GM12878 (cell line): ENCODE measurements around the gene PADI3. TPM values are rescaled to one million over a fixed set of nuclear protein-coding genes. Genes with fewer than 3 reads are reported as not detected.

Experiments used
- ATAC-seq: fragments of 200-7000 bp; cut with Tn5 transposase; 3 replicates; pipeline ENCODE4 v1.9.1; 2020; ENCODE audit warnings: mild to moderate bottlenecking, moderate library complexity
- BruUV-seq: library from RNA; stranded (reverse); fragments of 400-500 nt; replicated peaks from 2 replicates; lab custom pipeline; 2021; lab: Mats Ljungman, UMichigan
- CTCF ChIA-PET: fragments of 300-600 bp; sonication (Branson Sonifier 250); formaldehyde crosslinking; extraction: SDS; loops from one replicate; lab custom pipeline; 2021; ENCODE audit warnings: inconsistent platforms; lab: Yijun Ruan, JAX
- POLR2A ChIA-PET: fragments of 350-600 bp; formaldehyde crosslinking; extraction: SDS; loops from one replicate; lab custom pipeline; 2021; ENCODE audit warnings: inconsistent platforms; lab: Charles Lee
- RAD21 ChIA-PET: fragments of 300-600 bp; sonication (Branson Sonifier 250); formaldehyde crosslinking; loops from one replicate; lab custom pipeline; 2023; ENCODE audit warnings: antibody characterized with exemption; ENCODE audit not compliant: unreplicated experiment; lab: Charles Lee
- SMC1A ChIA-PET: fragments of 300-600 bp; sonication (Branson Sonifier 250); formaldehyde crosslinking; loops from one replicate; lab custom pipeline; 2023; ENCODE audit not compliant: unreplicated experiment, uncharacterized antibody; lab: Charles Lee
- DNase-seq: peaks from one replicate; pipeline ENCODE4 v3.0.0-alpha.2; 2011; ENCODE audit warnings: low read depth, low spot score
- FAIRE-seq: peaks from 3 replicates; lab custom pipeline; 2011; peaks lifted over from hg19 to GRCh38; lab: Jason Lieb, UNC
- H2AFZ ChIP-seq: 2 replicates; pipeline ENCODE4 v1.6.0; 2011; ENCODE audit warnings: low read depth, low read length, control low read depth; ENCODE audit not compliant: control insufficient read depth
- H3K27ac ChIP-seq: 2 replicates; pipeline ENCODE4 v1.5.1; 2011; ENCODE audit warnings: control low read depth; ENCODE audit not compliant: control insufficient read depth, insufficient read depth
- H3K27me3 ChIP-seq, 2 experiments: replicated peaks in 1 of 2; 2 replicates each; pipeline versions ENCODE4 v1.6.0 to v1.6.1; 2011; ENCODE audit warnings: low read length in 1 of 2; ENCODE audit not compliant: control insufficient read depth in 2 of 2, insufficient read depth in 2 of 2
- H3K36me3 ChIP-seq, 2 experiments: 2 replicates each; pipeline ENCODE4 v1.5.1; 2011; ENCODE audit warnings: low read length in 1 of 2; ENCODE audit not compliant: control insufficient read depth in 2 of 2, insufficient read depth in 2 of 2
- H3K4me1 ChIP-seq: 2 replicates; pipeline ENCODE4 v1.6.1; 2011; ENCODE audit warnings: mild to moderate bottlenecking, low read length, moderate library complexity, mixed read lengths; ENCODE audit not compliant: control insufficient read depth, insufficient read depth
- H3K4me2 ChIP-seq: 2 replicates; pipeline ENCODE4 v1.6.0; 2011; ENCODE audit warnings: control low read depth; ENCODE audit not compliant: control insufficient read depth, insufficient read depth
- H3K4me3 ChIP-seq: fragments of 200-600 bp; sonication (generic); 2 replicates; pipeline ENCODE4 v1.5.1; 2016
- H3K79me2 ChIP-seq: 2 replicates; pipeline ENCODE4 v1.6.0; 2011; ENCODE audit warnings: low read length; ENCODE audit not compliant: control insufficient read depth, insufficient read depth
- H3K9ac ChIP-seq: 2 replicates; pipeline ENCODE4 v1.8.0; 2011; ENCODE audit warnings: low read length, control low read depth, mixed read lengths; ENCODE audit not compliant: control insufficient read depth, insufficient read depth
- H3K9me3 ChIP-seq: replicated peaks from 3 replicates; pipeline ENCODE4 v1.5.1; 2011; ENCODE audit warnings: mild to moderate bottlenecking, low read length; ENCODE audit not compliant: control insufficient read depth, insufficient read depth
- H4K20me1 ChIP-seq: 2 replicates; pipeline ENCODE4 v1.6.0; 2011; ENCODE audit not compliant: control insufficient read depth, insufficient read depth
- ATF3 ChIP-seq: IDR thresholded peaks from 2 replicates; pipeline ENCODE4 v1.6.1; 2011; ENCODE audit warnings: low read depth, mild to moderate bottlenecking, low read length, moderate library complexity, borderline replicate concordance; ENCODE audit errors: extremely low read depth
- BACH1 ChIP-seq: fragments of 450-650 bp; IDR thresholded peaks from 2 replicates; pipeline ENCODE4 v1.6.1; 2017; ENCODE audit warnings: mild to moderate bottlenecking, borderline replicate concordance
- CHD1 ChIP-seq: IDR thresholded peaks from 2 replicates; pipeline ENCODE4 v1.6.1; 2012; ENCODE audit warnings: low read depth, low read length, improper control_type of control experiment
- CREM ChIP-seq: IDR thresholded peaks from 2 replicates; pipeline ENCODE4 v1.6.1; 2014; ENCODE audit warnings: antibody characterized with exemption, low read depth
- IRF4 ChIP-seq: IDR thresholded peaks from 2 replicates; pipeline ENCODE4 v1.6.1; 2011; ENCODE audit warnings: low read depth, low read length
- KLF5 ChIP-seq: fragments of 450-650 bp; IDR thresholded peaks from 2 replicates; pipeline ENCODE4 v1.6.1; 2014; ENCODE audit warnings: mild to moderate bottlenecking; ENCODE audit not compliant: partially characterized antibody
- NFXL1 ChIP-seq: fragments of 450-650 bp; IDR thresholded peaks from 2 replicates; pipeline ENCODE4 v1.6.1; 2017; ENCODE audit warnings: antibody characterized with exemption, mild to moderate bottlenecking, borderline replicate concordance
- NFYA ChIP-seq: IDR thresholded peaks from 2 replicates; pipeline ENCODE4 v1.6.1; 2011; ENCODE audit warnings: low read depth, mild to moderate bottlenecking, low read length, improper control_type of control experiment, borderline replicate concordance
- STAT1 ChIP-seq: fragments of 450-650 bp; conservative IDR thresholded peaks from 2 replicates; pipeline ENCODE4 v1.6.1; 2014; ENCODE audit warnings: antibody characterized with exemption, mild to moderate bottlenecking
- TBL1XR1 ChIP-seq: IDR thresholded peaks from 2 replicates; pipeline ENCODE4 v1.6.1; 2012; ENCODE audit warnings: low read depth, low read length, improper control_type of control experiment
- YY1 ChIP-seq: IDR thresholded peaks from 2 replicates; pipeline ENCODE4 v1.6.1; 2011; ENCODE audit warnings: low read depth, mild to moderate bottlenecking, low read length
- ZSCAN29 ChIP-seq: fragments of 450-650 bp; IDR thresholded peaks from 2 replicates; pipeline ENCODE4 v1.6.1; 2017; ENCODE audit warnings: mild to moderate bottlenecking, moderate library complexity
- WGBS: methylation state at CpG from one replicate; pipeline ENCODE4 v1.1.6; 2016; ENCODE audit warnings: low lambda C conversion rate; ENCODE audit not compliant: insufficient replicate concordance, insufficient coverage; ENCODE audit errors: missing lambda C conversion rate; 5-methylcytosine and 5-hydroxymethylcytosine counted together
- in situ Hi-C: fragments of 300-500 bp; cut with MboI; formaldehyde crosslinking; loops from 9 replicates; pipeline ENCODE4 v1.14.3; 2018; ENCODE audit warnings: mixed read lengths
- intact Hi-C: fragments of 100-400 bp; cut with micrococcal nuclease; formaldehyde crosslinking; loops from one replicate; pipeline ENCODE4 v1.14.2; 2022; ENCODE audit not compliant: unreplicated experiment
- polyA plus RNA-seq, 11 experiments: library from polyadenylated mRNA; depleted of rRNA in 4 of 11; unstranded in 6 of 11; stranded (reverse) in 5 of 11; fragments of >200 nt; fragmentation: Nextera tagmentation in 4 of 11; fragmentation: Illumina TruSeq in 1 of 11; extraction: Ambion mirVana in 4 of 11; extraction: Trizol in 1 of 11; gene quantifications; 1 replicate in 1 of 11; 2 replicates in 10 of 11; pipeline versions ENCODE4 v1.2.1 to v1.2.3, GENCODE V29; 2011 to 2016; ENCODE audit warnings: inconsistent platforms in 2 of 11, missing spikeins in 2 of 11, low read depth in 1 of 11
- total RNA-seq, 4 experiments: library from RNA; depleted of rRNA in 3 of 4; stranded (reverse); fragments of >200 nt in 3 of 4; fragmentation: Illumina TruSeq in 1 of 4; extraction: Trizol in 1 of 4; gene quantifications; 2 replicates each; pipeline versions ENCODE4 v1.2.1 to v1.2.3, GENCODE V29; 2013 to 2021

Gene PADI3
- total and polyA plus RNA-seq, 10 of the 15 experiments (the other 5 are each of a cell fraction or from before 2014, with no cell fraction given): 0.01 TPM; not detected in 9

- RAD21 ChIA-PET: interaction anchor here (0.9 to 1.2 kb wide), 2 partner anchors 13 to 91 kb away, joined by 3 read pairs; no protein-coding TSS in a partner anchor
- POLR2A ChIA-PET: interaction anchor here (0.5 to 0.9 kb wide), 2 partner anchors 22 to 83 kb away, joined by 4 read pairs; no protein-coding TSS in a partner anchor
- H3K4me1 ChIP-seq: peaks cover under 1% of the 10 kb centered on the region
- peaks cover 0 to 2% of the 10 kb centered on the region in 2 experiments; a peak in 2 of 4 replicates for H3K27me3 ChIP-seq
- in situ Hi-C loops: no loop called here
- H3K9me3 ChIP-seq: no peaks in the 10 kb centered on the region
- H2AFZ ChIP-seq: no peak overlapping the region
- H3K4me2 ChIP-seq: no peak overlapping the region
- ATAC-seq: no peak
- no peak for FAIRE-seq
- no peak for DNase-seq
- H4K20me1 ChIP-seq: no peaks in the 10 kb centered on the region
- no TSS peak for BruUV-seq
- no peaks in the 10 kb centered on the region for H3K79me2 ChIP-seq
- TF ChIP-seq YY1 (no peak), STAT1 (no peak), NFXL1 (no peak), ATF3 (no peak), TBL1XR1 (no peak), CHD1 (no peak), NFYA (no peak), IRF4 (no peak), KLF5 (no peak), BACH1 (no peak), ZSCAN29 (no peak), CREM (no peak)
- TF ChIP-seq, all 136 proteins: peak for 0
- Histone ChIP-seq H3K9ac (no peak overlapping the region), H3K27ac (no peak overlapping the region), H3K36me3 (no peaks in the 10 kb centered on the region), H3K4me3 (no peak overlapping the region)
- intact Hi-C loops: no loop called here
- WGBS: 48% methylated on average over 13 of the region's 13 CpGs
- ChIA-PET SMC1A (interaction anchor here (0.8 to 1.6 kb wide), 5 partner anchors 13 to 92 kb away, joined by 3 to 6 read pairs (median 3); no protein-coding TSS in a partner anchor), CTCF (interaction anchor here (0.9 to 1.2 kb wide), 2 partner anchors 14 to 71 kb away, joined by 3 read pairs; no protein-coding TSS in a partner anchor)
Observed at GRCh38 chr1:17213148-17213781, 35.6 kb upstream of the PADI3 start.
